ENCODE data around the gene ANKRD10.

Gene ANKRD10

DNA sequence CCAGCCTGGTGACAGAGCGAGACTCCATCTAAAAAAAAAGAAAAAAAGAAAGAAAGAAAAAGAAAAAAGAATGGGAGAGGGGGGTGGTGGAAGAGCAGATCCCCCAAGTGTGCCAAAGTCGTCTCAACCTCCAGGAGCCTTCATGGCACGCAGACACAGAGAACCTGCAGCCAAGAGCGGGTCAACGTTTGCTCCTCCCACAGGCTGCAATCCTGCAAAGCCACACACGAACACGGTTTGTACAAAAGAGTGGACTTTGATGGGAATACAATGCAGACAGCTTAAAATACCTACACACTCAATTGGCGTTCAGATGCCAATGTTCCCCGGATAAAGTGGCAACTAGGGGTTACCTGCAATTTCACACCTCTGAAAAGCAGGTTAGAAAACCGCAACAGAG is 29.4 kb downstream of the ANKRD10 start:
- DNase-seq, result no peak

DNA sequence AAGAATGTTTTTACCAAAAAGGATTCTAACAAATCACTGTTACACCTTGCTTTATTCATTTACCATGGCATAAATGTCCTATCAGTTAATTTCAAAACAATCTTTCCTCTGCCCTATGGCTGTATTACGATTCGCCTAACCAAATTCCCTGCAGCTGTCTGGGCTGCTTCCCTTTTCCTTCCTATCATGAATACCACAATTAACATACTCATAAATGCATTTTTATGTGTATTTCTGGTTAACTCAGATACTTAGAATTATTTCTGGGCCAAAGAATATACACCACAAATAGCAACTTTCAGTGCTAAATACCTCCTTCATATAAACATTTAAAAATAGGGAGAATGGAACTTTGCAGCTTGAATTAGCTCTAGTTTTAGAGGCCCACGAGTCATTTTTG is 30.4 kb downstream of the ANKRD10 start:
- no peak for DNase-seq

DNA sequence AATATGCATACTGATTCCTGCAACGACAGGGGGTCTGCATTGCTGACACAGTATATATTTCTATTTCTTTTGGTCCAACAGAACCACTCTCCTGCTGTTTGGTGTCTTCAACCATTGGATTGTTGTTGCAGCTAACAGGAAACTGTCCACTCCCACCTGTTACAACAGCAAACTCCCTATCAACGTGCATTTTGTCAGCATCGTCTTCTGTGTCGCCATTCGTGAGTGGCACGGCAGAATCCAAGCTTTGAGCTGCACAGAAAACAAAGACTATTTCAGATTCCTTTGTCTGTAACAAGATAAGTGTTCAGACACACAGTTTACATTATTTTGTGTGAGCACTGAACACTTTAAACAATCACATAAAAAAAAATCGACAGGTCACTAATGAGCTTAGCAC is 31.3 kb downstream of the ANKRD10 start:
- no peak for DNase-seq

DNA sequence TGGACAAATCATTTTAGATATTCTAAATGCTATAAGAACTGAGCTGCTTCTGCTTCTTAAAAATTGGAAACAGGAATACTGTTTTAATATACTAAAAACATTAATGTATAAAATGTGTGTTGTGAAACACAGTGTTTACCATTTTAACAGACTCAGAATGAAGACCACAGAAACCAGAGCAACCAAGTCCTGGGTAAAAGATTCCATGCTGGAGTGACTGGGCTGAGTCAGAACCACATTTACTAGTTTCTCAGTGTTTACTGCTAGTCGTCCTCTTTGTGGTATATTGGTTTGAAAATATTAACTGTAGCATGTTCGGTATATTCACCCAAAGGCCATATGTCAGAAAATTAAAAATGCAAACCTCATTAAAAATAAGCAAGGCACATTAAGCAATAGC is 31.9 kb downstream of the ANKRD10 start:
- no peak for DNase-seq

DNA sequence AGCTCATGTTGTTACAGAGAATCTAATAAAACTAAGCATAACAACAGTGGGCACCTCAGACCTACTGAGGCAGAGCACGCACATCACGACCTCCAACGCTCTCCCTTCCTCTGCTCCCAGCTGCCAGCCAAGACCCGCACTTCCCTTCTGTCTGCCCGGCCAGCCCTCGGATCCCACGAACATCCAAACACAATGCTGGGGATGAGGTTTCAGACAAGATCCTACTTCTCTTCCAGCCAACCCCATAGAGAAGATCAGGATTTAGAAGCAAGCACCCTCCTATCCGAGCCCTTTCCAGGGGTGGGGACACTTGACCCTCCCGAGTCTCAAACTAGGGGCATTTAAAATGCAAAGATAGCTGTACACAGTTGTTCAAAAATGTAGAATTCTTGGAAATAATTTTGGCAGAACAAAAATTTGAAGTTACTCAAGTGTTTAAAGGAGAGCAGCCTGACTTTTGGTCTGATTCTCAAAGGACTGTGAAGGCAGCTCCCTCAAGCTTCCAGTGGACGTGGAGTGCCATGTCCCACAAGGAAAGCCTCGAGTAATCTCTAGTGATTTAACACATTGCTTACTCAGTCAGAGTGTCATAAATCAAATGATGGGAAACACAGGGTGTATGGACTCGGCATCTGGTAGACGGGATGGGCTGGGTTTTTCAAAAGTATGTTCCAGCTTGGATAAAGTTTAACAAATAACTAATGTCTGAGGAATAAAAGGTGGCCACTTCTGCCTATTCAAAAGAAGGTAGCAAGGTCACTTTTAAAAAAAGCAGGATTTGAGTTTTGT is 32.8 kb downstream of the ANKRD10 start:
- DNase-seq, result no peak

DNA sequence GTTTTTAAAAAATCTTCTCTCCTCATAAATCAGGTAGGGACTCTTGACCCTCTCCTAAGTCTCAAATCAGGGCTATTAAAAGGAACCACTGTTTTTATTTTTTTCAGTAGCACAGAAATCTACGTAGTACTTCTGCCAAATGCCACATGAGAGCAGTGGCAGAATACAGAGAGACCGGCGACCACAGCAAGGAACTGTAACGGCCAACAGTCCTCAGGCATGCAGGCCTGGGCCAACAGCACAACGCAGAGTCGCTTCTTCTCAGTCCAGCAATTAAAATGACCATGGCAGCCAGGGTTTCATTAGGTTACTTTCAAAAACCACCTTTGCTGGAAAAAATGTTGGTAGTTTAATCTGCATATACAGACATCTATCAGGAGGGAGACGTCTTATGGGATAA is 34.2 kb downstream of the ANKRD10 start:
- DNase-seq, result no peak

DNA sequence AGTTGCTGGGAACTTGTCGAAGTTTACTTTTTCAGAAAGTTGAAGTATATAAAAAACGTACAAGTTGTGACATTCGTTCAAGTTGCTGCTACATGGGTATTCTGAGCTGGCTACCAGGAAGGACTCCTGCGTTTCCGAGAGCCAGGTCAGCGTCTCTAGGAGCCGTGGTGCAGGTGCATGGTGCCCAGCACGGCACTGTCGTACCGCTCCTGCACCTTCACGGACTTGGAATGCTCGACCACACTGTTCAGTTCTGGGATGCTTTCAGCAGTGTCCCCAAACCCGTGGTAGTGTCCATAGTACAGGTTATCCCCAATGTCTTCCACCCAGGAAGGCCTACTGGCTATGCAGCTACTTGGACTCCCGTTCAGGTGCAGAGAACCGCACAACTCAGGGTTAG is 35.4 kb downstream of the ANKRD10 start:
- no peak for DNase-seq

DNA sequence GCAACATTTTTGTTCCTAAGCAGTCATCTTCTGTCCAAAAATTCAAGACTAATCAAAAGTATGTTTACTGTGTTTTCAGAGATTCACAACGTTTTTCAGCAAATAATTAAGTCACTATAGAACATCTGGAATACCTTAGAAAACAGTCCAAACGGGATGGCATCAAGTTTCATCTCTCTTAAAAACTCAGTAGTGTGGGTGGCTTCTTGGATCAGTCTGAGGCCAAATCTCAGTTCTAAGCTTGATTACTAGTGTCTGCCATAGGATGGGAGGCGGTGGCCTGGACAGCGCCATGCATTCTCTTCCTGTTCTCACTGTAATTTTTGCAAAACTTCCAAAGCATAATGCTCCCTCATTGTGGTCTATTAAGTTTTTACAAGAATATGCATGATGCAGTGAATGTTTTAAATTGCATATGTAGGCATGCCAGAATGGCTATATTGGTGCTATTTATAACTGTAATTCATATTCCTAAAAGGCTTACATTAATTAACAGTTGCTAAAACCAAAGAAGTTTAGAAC is 37.1 kb downstream of the ANKRD10 start:
- DNase-seq, result no peak

DNA sequence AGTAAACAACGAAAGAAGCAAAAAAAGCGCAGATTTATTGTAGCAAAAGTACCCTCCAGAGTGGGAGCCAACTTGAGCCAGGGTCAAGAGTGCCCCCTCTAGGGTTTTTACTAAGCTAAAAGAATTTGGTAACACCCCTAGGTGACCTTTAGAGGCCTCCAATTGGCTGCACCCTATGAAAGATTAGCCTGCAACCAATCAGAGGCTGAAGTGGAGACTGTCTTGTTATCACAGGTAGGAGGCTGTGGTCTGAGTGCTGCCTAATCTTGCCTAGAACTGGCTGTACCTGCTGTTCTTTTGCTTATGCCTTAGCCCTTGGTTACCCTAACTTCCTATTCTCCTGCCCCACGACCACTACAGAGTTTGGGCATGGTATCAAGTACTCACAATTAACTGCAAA is 38.3 kb downstream of the ANKRD10 start:
- no peak for DNase-seq

DNA sequence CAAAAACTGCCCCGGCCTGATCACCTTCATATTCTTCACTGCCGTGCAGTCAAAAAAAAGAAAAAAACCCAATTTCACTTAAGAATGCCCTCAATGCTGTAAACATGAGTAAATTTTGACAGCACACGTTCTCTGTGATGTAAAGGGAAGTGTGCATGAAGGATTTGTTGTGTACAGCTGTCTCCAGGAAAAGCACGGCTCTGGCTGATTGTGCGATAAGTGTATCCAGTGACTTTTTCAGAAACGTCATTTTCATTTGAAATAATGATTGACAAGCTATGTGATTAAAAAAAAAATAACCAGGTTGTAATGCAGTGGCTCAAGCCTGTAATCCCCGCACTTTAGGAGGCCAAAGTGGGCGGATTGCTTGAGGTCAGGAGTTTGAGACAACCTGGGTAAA is 39.6 kb downstream of the ANKRD10 start:
- DNase-seq, result no peak

DNA sequence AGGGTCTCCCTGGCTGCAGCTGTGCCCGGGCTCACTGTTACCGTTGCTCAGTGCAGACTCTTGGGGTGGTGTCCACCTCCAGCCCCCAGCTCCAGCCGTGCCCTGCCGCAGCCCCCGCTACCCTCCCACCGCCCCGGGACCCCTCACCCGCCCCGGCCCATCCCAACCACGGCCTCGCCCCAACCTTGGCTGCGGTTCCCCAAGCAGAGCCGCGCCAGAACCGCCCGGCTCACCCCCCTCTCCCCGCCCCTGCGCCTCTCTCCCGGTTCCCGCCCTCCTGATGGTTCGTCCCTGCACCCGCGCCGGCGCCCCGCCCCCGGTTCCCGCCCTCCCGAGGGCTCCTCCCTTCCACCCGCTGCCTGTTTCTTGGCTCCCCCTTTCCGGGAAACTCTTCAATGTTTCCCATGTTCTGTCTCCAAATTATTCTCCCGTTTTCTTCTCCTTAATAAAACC is 40.3 kb downstream of the ANKRD10 start:
- DNase-seq, result peak; percentile 43 to 92

DNA sequence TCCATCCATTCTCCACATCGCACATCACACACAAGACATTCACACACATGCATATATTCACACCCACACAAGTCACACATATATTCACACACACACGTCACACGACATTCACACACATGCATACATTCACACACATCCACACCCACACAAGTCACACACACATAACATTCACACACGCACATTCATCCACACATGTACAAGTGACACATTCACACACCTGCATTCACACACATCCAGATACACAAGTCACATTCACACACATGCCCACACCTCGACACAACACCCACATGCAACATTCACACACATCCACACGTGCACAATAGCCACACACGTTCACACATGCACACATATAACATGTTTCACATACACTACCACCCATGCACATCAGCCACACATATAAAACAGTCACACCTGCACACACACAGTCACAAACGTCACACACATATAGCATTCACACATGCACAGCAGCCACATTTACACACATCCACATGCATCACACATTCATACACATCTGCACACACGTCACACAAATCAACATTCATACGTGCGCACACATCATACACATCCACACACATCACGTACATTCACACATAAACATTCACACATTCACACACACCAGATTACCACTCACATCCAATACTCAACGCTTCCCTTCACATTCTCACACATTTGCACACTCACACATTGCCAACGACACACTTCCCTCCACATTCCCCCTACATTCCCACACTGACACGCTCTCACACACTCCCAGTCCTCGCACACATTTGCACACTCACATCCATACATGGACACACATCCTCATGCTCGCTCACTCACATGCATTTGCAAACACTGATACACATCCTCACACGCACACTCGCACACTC is 41.0 kb downstream of the ANKRD10 start:
- no peak for DNase-seq

DNA sequence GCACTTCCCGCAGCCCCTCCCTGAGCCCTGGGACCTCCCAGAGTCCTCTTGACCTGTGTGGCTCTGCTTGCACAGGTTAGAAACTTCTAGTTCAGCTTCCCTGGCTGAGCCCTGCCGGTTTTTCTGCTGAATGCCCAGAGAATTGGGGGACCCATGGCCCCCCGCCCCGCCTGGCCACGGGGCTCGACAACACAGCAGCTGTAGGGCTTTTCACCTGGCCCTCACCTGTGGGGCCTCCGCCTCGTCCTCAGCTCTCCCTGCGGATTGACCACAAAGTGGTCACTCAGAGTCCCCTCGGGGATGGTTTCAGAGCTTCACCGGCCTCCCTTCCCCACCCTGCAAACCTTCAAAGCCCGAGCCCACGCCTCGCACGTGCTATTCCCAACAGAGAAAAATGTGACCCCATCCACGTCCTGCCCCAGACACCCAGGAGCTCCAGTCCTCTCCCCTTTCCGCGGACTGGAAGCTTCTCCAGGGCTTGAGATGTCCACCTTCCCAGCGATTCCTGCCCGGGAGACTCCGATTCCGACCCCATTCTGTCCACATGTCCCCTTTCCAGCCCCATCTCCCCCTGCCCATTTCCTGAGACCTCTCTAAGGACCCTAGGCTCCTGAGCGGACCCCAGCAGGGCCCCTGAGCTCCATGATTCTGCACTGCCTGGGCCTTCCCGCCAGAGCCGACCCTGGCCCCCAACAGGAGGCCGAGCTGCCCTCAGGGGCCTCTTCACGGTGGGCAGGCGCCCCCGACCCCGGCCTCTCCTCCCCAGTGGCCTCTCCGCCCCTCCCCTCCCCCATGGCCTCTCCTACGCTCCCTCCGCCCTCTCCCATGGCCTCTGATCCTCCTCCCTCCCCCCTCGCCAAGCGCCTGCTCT is 41.9 kb downstream of the ANKRD10 start:
- no peak for DNase-seq

DNA sequence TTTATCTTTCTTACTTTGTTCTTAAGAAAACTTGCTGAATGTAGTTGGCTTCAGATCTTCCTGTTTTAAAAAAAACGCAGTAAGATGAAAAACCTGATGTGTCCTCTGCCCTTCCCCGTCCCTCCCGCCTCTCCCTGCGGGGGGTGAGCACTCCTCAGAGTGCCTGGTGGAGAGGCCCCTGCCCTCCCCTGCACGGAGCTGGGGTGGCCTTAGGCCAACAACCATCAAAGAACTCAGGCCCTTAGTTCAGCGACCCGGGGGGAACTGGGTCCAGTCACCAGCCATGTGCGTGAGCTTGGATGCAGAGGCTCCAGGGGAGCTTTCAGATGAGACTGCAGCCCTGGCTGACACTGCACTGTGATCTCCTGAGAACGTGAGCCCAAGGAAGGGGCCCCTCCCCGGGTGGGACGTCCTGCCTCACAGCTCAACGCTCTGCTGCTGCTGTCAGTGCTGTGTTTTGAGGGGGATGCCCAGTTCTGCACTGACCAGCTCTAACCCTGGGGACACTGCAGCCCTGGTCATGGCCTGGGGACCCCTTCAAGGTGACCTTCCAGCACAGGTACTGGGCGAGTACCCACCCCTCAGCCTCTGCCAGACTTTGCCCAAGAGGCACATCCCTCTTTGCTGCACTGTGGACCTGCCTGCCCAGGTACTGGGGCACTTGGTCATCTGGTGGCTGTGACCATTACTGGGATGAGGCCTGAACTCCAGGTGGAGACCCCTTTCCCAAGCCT is 42.7 kb downstream of the ANKRD10 start:
- DNase-seq, result no peak

DNA sequence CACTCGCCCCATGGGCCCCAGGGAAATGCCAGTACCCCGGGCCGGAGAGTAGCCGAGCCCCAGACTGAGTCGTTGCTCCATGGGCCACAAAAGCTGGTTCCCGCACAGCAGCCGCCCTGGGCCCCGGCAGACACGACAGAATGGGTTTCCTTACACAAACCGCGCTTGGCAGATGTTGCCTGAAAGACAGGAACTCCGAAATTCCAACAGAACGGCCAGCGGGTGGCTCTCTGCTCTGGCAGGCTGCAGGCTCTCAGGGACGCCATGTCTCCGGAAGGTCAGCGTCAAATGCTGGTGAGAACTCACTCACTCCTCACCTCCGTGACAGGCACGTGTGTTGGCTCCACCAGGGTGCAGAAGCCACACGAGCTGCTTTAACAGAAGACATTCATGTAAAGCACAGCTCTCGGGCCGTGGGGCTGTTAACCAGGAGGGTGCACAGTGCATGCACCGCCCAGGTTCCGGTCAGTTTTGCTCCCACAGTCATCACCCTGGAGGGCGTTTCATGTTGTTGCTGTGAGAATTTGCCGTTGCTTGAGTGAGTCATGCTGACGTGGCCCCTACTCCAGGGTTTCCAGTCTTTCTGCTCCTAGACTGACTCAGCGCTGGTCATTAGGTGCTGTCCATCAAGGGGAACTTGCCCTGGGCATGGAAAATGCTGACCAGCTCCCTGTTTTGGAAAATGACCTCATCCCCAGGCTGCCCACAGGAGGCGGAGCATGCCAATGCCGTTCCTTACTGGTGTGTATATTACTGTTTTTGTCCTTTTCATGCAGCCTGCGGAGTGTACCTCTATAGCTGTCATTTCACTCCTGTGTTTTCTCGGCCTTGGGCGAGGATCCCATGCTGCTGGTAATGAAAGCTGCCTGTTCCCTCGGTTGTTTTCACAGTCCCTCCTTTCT is 44.8 kb downstream of the ANKRD10 start:
- DNase-seq, result no peak

DNA sequence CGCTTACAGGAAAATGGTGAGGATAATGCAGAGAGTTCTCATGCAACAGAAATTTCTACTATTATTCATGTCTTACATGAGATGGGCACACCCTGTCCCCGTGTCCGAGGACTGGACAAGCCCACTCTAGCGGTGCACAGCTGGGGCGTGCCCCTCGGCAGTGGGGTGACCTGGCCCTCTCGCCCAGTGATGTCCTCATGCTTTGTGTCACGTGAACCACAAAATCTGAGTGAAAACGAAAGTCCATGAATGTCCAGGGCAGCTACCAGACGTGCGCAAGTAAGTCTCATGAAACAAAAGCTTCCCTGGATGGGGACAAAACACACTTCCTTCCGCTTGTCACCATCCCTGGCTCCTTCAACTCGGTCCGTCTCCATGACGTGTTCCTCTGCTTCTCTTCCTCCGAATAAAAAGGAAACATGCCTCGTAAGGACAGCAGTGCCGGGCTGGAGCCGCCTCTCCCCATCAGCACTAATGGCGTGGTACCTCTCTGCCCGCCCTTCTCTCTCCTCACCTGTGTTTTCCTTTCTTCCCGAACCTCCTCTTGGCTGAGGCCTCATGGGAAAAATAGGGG is 45.6 kb downstream of the ANKRD10 start:
- no peak for DNase-seq

DNA sequence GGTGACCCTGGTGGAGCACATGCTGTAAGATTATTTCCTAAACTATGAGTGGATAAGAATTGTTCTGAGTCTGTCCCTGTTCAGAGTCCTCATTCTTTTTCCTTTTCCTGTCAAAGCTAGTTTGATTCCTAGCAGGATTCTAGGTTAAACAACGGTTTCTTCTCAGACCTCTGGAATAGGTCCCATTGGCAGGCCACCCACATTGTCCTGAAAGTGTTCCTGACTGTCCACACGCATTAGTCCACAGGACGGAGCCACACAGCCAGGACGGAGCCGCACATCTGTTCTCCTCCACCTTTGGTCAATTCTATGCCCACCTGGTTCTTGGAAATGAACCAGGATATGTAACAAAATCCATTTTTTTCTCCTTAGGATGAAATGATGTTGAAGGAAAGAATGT is 46.1 kb downstream of the ANKRD10 start:
- no peak for DNase-seq

DNA sequence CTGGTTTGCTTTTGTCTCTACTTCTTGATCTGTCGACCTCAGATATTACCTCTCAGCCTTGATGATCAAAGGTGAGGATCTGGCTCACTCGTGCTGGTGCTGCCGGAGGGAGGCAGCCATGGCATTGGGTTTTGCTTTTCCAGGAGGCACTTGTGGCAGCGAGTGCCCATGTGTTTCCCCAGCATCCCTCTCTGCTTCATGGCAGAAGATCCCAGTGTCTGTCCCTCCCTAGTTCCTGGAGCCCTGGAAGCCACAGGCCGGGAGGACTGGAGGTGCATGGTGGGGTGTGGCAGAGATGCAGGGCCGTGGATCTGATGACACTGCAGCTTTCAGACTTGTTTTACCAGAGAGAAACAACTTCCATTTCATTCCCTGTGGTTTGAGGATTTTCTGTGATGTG is 47.5 kb downstream of the ANKRD10 start:
- DNase-seq, result no peak

DNA sequence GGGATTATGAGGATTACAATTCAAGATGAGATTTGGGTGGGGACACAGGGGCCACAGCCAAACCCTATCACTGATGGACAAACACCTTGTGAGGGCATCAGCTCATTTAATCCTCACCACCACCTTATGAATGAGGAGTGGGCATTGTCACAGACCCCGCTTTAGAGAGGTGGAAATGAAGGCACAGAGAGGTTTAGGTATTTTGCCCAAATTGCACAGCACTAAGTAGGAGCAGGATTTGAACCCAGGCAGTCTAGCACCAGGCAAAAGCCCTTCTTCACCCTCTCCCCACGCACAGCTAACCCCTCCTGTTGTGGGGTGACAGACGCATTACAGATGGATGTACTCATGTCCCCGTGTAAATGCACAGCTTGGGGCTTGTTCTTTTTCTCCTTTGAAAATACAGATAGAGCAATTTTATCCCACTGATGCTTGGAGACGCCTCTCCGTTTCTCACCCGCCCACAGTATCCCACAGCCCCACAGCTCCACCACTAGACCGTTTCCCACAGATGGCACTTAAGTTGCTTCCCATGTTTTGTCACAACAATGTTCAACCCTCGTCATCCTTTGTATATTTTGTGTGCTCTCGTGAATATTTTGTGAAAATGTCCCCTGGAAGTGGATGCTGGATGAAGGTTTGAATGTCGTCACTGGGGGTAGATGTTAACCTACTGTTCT is 48.2 kb downstream of the ANKRD10 start:
- no peak for DNase-seq

DNA sequence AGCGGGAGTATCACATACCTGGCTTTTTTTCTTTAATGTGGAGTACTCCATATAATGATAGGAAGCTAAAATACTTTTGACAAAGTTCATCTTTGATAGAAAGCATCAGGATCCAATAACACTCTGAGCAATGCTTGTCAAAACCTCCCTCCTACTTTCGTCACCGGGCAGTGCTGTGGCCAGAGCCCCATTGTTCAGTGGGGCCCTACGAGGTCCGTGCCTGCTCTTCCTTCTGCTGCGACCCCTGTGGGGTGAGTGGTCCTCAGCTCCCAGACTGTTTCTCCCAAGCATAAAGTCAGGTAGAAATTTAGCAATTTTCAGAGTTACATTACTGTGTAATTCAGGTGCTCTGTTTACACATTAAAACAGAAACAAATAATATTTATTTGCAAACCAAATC is 51.2 kb downstream of the ANKRD10 start:
- no peak for DNase-seq
